Measurements from ENCODE around the gene CTRB1. TPM values are rescaled to one million over a fixed set of nuclear protein-coding genes. Genes with fewer than 3 reads are reported as not detected.

CTRB1 gene
- total RNA-seq, 4 donors from 2014 or later = not detected

GRCh38 chr16:75226550-75227360 is 8.0 kb downstream of the CTRB1 start:
- Histone ChIP-seq H3K27ac (no peak overlapping the region), H3K36me3 (peaks cover 15 to 43% (median 17%) of the 10 kb centered on the region in 3 donors), H3K4me1 (no peaks in the 10 kb centered on the region), H3K27me3 (peaks cover 0 to 32% (median 0%) of the 10 kb centered on the region in 4 donors), H3K9me3 (no peaks in the 10 kb centered on the region), H3K4me3 (no peak overlapping the region)
- intact Hi-C loops (cut with DNase I) = no loop called here
- no peak for DNase-seq
- WGBS, 2 donors = 90 to 100% methylated on average over 2 to 4 of the region's 22 CpGs
- TF ChIP-seq POLR2A (IDR thresholded peaks at IDR 0.05) = no peak
- no peak for TF ChIP-seq CTCF (IDR thresholded peaks at IDR 0.05)

- peaks cover 0 to 32% (median 0%) of the 10 kb centered on the region in 4 donors for H3K27me3 ChIP-seq
- H3K4me1 ChIP-seq = no peaks in the 10 kb centered on the region
These were observed 8.8 kb downstream of the CTRB1 start for GRCh38 chr16:75227361-75228142.

GRCh38 chr16:75228143-75228976 is 9.6 kb downstream of the CTRB1 start:
- peaks cover 0 to 32% (median 0%) of the 10 kb centered on the region in 4 donors for H3K27me3 ChIP-seq
- DNase-seq = no peak
- no peaks in the 10 kb centered on the region for H3K9me3 ChIP-seq
- WGBS, 2 donors = 79 to 92% methylated on average over 11 to 16 of the region's 17 CpGs
- peaks cover 17 to 59% (median 28%) of the 10 kb centered on the region in 3 donors for H3K36me3 ChIP-seq
- TF ChIP-seq CTCF (IDR thresholded peaks at IDR 0.05) (no peak), POLR2A (IDR thresholded peaks at IDR 0.05) (no peak)
- no peak overlapping the region for H3K27ac ChIP-seq
- H3K4me3 ChIP-seq = no peak overlapping the region
- intact Hi-C loops (cut with DNase I) = no loop called here
- H3K4me1 ChIP-seq = peaks cover 0 to under 1% (median 0%) of the 10 kb centered on the region in 3 donors

More at GRCh38 chr16:75227361-75228142, 8.8 kb downstream of the CTRB1 start:
- Histone ChIP-seq H3K27ac (no peak overlapping the region), H3K36me3 (peaks cover 15 to 51% (median 23%) of the 10 kb centered on the region in 3 donors), H3K4me3 (no peak overlapping the region), H3K9me3 (no peaks in the 10 kb centered on the region)
- no peak for DNase-seq
- WGBS, 2 donors = 74 to 96% methylated on average over 7 to 12 of the region's 18 CpGs
- no peak for TF ChIP-seq CTCF (IDR thresholded peaks at IDR 0.05)
- no peak for TF ChIP-seq POLR2A (IDR thresholded peaks at IDR 0.05)
- intact Hi-C loops (cut with DNase I) = no loop called here

GRCh38 chr16:75229172-75230031 is 10.6 kb downstream of the CTRB1 start:
- Histone ChIP-seq H3K4me1 (peaks cover 5 to 11% (median 7%) of the 10 kb centered on the region in 3 donors), H3K27ac (no peak overlapping the region), H3K27me3 (peaks cover 0 to 28% (median 0%) of the 10 kb centered on the region in 4 donors), H3K9me3 (no peaks in the 10 kb centered on the region), H3K4me3 (no peak overlapping the region), H3K36me3 (peaks cover 20 to 67% (median 28%) of the 10 kb centered on the region in 3 donors)
- DNase-seq = no peak
- intact Hi-C loops (cut with DNase I) = loop anchor here (5.0 kb wide), 1 partner anchor 158 kb away; no protein-coding TSS in a partner anchor
- 80 to 94% methylated on average over 2 to 12 of the region's 48 CpGs for WGBS, 2 donors
- TF ChIP-seq CTCF (IDR thresholded peaks at IDR 0.05) = no peak
- no peak for TF ChIP-seq POLR2A (IDR thresholded peaks at IDR 0.05)
